ENCODE data around the gene MT3.

MT3 gene

GRCh38 chr16:56610017-56610608 is 20.8 kb downstream of the MT3 start:
- peak overlapping the region; percentile 89 for H3K4me3 ChIP-seq (ENCODE audit: low read length)
- peak; percentile 6; the same call in 1 of the 2 replicates for TF ChIP-seq CTCF (conservative IDR thresholded peaks at IDR 0.05; ENCODE audit: low read length)
- DNase-seq (ENCODE audit: low read depth): peak; percentile 89

GRCh38 chr16:56610609-56611111 is 21.3 kb downstream of the MT3 start:
- no peak for TF ChIP-seq CTCF (conservative IDR thresholded peaks at IDR 0.05; ENCODE audit: low read length)
- peak; percentile 54 for DNase-seq (ENCODE audit: low read depth)
- peak overlapping the region; percentile 89; the same call in 1 of the 2 replicates for H3K4me3 ChIP-seq (ENCODE audit: low read length)

- H3K4me3 ChIP-seq (ENCODE audit: low read length): no peak overlapping the region
- no peak for TF ChIP-seq CTCF (conservative IDR thresholded peaks at IDR 0.05; ENCODE audit: low read length)
- peak; percentile 55 for DNase-seq (ENCODE audit: low read depth)
These were observed 22.0 kb downstream of the MT3 start for GRCh38 chr16:56611281-56611833.

- TF ChIP-seq CTCF (conservative IDR thresholded peaks at IDR 0.05; ENCODE audit: low read length): no peak
- H3K4me3 ChIP-seq (ENCODE audit: low read length): no peak overlapping the region
These were observed 24.4 kb downstream of the MT3 start for GRCh38 chr16:56613706-56614105.

GRCh38 chr16:56614549-56614991 is 25.2 kb downstream of the MT3 start:
- H3K4me3 ChIP-seq (ENCODE audit: low read length): no peak overlapping the region
- no peak for TF ChIP-seq CTCF (conservative IDR thresholded peaks at IDR 0.05; ENCODE audit: low read length)
- DNase-seq (ENCODE audit: low read depth): peak; percentile 64

More at GRCh38 chr16:56613706-56614105, 24.4 kb downstream of the MT3 start:
- no peak for DNase-seq (ENCODE audit: low read depth)

- no peak overlapping the region for H3K4me3 ChIP-seq (ENCODE audit: low read length)
- TF ChIP-seq CTCF (conservative IDR thresholded peaks at IDR 0.05; ENCODE audit: low read length): no peak
These were observed 26.0 kb downstream of the MT3 start for GRCh38 chr16:56615353-56615752.

More at GRCh38 chr16:56615353-56615752, 26.0 kb downstream of the MT3 start:
- DNase-seq (ENCODE audit: low read depth): no peak
